ENCODE measurements around the gene TXNDC5.

The TXNDC5 gene

DNA sequence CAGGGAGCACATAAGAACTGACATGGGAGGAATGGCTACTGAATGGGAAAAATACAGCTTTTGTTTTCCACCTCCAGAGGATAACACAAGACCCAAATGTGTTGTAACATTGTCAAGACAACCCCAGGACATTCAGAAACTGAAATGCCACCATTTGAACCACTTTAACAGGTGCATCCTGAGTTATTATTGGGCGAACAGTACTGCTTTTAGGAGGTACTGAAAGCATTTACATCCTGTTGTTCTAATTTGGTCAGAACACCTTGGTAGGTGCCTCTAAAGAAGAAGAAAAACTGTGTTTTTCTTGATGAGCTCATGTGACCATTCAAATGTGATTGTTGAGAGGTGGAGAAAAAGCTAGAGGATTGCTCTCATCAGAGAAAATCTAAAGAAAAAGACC lies 6.4 kb upstream of the TXNDC5 start:
- DNase-seq (ENCODE audit: low read depth, low spot score), result no peak
- H3K4me3 ChIP-seq (ENCODE audit: low read length), result no peak overlapping the region

DNA sequence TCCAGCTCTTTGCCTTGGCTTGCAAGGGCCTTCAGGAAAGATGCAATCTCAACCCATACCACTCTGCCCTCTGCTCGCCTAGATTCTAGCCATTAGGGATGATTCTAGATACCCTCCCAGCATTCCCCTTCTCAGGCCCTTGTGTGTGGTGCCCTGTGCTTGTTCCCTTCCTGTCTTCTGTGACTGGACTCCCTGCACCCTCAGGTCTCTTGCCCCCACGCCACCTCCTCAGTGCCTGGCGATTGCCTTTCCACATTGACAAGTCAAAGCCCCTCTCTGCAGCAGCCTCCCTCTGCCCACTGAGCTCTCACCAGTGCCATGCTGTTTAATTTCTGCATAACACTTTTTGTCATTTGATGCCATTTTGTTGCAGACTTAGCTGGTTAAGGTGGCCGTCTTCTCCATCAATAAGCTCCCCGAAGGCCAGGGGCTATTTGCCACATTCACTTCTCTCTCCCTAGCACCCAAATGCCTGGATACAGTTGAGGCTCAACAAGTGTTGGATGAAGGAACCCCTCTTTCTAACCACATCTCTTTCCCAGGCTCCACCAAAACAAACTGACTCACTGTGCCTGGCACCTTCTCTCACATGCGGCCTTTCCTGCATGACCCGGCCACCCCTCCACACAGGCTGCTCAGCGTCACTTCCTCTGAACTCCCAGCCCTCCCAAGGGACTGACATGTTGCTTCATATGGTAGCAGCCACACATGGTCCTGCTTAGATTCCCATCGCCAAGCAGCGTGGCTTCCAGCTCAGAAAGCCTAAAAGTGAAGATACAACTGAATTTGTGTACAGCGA lies 4.6 kb upstream of the TXNDC5 start:
- DNase-seq (ENCODE audit: low read depth, low spot score), result no peak
- H3K4me3 ChIP-seq (ENCODE audit: low read length), result no peak overlapping the region

DNA sequence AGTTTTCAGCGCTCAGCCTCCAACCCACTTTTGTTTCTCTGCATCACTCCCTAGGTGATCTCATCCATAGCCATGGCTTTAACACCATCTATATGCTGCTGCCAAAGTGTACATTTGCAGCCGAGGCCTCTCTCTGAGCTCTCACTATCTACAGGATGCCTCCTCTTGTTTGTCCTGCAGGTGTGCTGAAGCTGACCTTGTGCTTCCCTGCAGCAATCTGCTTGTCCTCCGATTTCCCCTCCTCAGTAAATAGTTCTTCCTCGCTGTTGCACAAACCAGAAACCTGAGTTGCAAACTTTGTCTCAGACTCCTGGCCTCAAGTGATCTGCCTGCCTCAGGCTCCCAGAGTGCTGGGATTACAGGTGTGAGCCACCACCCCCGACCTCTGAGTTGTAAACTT lies 3.7 kb upstream of the TXNDC5 start:
- no peak overlapping the region for H3K4me3 ChIP-seq (ENCODE audit: low read length)

DNA sequence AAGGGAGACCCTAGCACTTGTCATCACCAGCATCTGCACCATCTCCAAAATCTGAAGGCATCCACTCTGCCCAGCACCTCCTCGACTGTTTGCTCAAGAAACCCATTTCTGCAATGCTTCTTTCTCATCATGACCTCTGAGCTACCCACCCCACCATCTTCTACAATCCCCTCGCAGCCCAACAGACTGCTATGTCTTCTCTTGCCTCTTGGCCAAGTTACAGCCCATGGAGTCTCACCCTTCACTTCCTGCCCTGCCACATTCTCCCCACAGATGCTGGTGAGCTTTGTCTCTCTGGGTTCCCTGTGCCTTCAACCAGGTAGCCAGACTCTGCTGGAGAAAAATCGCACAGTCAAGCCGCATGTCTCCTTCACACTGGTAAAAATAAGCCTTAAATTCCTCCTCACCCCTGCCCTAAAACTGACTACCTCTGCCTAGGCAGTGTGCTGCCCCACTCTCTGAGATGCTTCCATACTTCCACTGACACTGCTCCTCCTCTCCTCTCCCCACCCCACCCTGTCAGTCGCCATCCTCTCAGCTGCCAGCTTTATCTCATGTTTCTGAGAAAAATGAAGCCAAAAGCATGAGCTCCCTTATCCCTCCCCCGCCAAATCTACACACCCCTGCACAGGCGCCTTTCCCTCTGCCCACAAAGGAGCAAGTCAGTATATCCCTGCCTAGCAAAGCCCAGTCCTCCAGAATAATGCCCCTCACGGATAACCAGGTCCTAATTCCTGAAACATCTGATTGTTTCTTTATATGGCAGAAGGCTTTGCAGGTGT lies 2.3 kb upstream of the TXNDC5 start:
- no peak for DNase-seq (ENCODE audit: low read depth, low spot score)
- no peak overlapping the region for H3K4me3 ChIP-seq (ENCODE audit: low read length)

More for the DNA sequence above, 3.7 kb upstream of the TXNDC5 start:
- no peak for DNase-seq (ENCODE audit: low read depth, low spot score)

DNA sequence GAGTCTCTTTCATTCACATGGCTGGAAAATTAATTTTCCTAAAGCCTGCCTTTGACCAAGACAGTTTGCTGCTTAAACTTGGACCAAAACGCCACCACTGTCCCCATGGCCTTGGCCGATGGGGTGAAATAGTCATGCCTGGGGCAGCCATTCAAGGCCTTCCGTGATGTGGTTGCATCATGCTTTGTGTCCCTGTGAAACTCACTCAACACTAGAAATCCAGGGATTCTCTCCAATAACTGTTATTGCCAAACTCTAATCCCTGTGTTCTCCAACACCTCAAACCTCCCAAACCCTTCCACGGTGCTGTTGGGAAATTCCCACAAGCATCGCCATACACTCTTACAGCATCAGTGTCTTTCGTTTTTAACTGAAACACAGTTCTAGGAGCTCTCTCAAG lies 1.4 kb upstream of the TXNDC5 start:
- no peak for DNase-seq (ENCODE audit: low read depth, low spot score)
- H3K4me3 ChIP-seq (ENCODE audit: low read length), result no peak overlapping the region

DNA sequence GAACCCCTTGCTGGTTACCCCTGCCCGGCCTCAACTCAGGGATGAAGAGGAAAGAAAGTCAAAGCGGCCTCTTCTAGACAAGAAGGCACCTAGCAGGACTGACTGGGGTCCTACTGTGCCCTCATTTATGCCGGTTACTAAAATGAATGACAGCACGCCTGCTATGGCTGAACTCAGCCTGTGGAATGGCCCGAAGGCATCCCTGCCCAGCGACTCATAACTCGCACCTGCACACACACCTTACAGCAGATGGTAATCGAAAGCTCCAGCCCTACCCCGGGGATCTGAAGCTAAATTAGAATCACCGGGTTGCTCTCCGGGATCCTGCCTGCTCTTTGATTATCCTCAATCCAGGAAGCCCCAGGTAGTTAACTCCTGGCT lies 747 bp upstream of the TXNDC5 start:
- no peak for DNase-seq (ENCODE audit: low read depth, low spot score)
- peak overlapping the region; percentile 63 for H3K4me3 ChIP-seq (ENCODE audit: low read length)

DNA sequence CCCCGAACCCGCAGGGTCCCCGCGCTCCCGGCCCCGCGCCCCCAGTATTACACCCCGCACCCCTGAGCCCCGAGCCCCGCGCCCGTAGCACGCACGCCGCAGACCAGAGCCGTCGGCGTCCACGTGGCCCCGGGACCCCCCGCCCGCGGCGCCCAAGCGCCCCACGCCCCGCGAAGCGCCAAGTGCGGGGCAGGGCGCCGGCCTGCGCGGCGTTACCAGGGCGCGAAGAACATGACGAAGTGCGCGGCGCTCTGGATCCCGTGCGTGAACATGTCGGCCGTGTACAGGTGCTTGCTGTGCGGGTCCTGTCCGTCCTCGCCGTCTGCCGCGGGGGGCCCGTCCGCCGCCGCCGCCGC lies 312 bp downstream of the TXNDC5 start:
- peak overlapping the region; percentile 74 for H3K4me3 ChIP-seq (ENCODE audit: low read length)
- DNase-seq (ENCODE audit: low read depth, low spot score), result no peak

DNA sequence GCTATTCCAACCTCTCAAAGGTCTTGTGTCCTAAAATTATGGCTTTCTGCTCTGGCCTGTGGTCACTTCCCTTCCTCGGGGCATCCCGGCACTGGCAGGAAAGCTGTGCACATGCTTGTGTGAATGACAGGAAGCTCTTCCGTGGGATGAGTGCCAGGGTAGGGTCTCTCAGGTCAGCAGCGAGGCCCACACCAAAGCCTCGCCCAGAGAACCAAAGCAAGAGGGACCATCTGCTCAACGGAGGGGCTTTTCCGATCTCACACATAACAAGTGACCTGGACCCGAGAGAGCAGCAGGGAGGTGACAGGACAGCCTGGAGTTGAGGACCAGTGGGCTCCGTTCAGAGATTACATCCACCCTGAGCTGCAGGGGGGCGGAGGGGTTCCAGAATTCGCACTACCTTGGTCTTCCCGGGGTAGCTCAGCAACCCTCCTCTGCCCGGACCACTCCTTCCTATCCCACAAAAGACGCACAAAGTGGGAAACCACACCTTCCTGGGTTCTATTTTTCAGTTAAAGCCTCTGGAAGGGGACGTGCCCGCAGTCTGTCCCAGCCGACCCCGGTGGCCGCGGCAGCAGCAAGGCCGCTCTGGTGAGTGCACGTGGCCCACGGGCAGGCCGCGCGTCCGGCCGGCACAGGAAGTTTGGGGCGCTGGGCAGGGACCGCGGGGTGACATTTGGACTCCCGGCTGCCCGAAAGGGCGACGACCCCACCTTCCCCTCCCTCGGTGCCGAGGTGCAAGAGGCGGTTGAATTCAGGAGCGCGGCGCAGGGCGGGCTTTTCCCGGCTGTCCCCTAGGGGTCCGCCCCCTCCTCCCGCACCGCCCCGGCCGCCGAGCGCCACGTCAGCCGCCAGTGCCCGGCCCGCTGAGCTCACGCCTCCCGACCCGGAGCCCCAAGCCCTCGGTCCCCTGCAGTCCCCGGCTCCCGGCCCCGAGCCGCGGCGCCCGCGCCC lies 988 bp downstream of the TXNDC5 start:
- no peak for DNase-seq (ENCODE audit: low read depth, low spot score)
- peak overlapping the region; percentile 74 for H3K4me3 ChIP-seq (ENCODE audit: low read length)

DNA sequence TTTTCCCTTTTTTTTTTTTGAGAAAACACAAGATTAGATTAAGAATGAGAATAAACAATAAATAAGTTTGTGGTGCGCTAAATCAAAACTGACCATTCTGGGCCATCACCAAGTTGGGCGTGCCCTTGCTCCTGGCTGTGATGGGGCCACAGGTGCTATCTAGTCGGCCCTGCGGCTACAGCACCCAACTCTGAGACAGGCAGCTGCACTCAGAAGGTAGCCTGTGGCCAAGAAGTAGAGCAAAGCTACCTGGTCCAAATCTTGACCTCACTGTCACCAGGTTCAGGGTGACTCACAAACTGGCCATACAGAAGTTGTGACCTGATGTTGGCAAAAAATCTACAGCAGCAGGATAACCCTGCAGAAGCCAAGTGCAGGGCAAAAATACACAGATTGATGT lies 3.4 kb downstream of the TXNDC5 start:
- no peak overlapping the region for H3K4me3 ChIP-seq (ENCODE audit: low read length)

DNA sequence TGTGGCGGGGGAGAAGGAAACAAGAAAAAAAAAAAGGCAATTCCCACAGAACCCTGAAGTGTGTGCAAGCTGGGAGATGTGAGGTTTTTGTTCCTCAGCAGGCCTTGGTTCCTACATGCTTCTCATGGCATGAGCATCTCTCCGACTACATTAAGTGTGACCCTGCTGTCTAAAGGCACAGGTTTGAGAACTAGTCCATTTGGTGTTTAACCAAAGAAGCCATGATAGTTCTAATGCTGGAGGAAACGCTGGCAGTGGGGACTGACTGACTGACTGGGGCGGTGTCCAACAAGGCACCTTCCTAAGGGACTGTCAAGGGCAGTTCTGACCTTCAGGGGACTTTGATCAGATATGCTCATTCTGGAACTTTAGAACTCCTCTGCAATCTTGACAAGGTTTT lies 3.8 kb downstream of the TXNDC5 start:
- H3K4me3 ChIP-seq (ENCODE audit: low read length), result no peak overlapping the region
- no peak for DNase-seq (ENCODE audit: low read depth, low spot score)

More for the DNA sequence above, 3.4 kb downstream of the TXNDC5 start:
- DNase-seq (ENCODE audit: low read depth, low spot score), result no peak

DNA sequence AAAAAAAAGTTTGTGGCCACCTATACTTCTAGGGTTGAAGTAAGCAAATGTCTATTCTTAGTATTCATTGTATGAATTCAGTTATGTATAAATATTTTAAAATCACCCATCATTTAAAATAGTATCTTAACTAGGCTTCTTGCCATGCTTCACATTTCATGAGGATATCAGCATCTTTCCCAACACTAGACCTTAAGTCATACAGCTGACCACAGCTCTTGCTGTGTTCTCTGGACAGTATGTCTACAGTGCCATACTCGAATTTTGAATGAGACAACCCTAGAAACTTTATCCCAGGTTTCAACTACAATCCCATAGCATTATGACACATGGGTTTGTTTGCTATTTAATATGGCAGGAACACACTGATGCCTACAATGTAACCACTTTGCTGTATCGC lies 5.2 kb downstream of the TXNDC5 start:
- no peak overlapping the region for H3K4me3 ChIP-seq (ENCODE audit: low read length)
- DNase-seq (ENCODE audit: low read depth, low spot score), result no peak

DNA sequence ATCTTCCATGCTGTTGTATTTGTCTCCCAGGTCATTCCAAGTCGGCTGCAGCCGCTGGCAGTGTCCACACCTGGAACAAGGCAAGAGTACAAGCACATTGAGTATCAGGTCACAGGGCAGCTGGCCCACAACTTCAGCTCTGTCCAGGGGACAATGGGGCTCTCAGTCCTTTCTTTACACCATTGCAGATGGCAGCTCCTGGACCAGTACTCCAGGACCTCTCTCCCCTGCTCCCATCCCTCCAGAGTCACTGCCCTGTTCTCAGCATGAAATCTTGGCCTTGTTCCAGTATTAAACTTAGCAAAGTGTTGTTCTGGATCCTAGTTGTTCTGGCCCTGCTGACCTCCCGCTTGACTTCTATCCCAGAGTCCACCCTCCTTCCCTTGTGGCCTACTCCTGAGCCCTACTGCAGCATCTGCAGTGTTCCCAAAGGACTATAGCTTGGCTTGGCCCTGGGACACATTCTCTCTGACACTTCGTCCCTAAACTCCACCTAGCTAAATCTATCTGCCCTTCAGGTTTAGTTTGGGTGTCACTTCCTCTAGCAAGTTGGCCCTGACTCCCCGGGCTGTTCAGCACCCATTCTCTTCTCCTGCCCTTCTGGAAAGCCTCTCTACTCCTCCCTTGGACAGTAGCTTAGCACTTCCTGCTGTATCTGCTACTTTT lies 5.8 kb downstream of the TXNDC5 start:
- no peak for DNase-seq (ENCODE audit: low read depth, low spot score)
- no peak overlapping the region for H3K4me3 ChIP-seq (ENCODE audit: low read length)

DNA sequence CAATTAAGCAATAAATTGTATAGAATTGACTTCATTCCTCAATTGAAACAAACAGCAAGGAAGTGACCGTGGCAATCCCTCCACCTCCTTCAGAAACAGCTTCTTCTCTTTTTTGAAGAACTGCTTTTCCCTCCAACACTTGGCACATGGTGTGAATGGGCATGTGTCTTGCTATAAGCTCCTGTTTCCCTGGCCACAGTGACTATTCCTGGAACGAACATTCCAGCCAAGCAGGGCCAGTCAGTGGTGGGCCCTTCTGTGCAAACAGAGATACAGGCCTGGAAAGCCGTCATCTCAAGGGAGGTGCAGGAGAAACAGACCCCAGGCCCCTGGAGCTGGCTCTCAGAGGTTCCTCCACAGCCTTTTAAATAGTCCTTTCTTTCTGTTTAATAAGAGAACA lies 6.9 kb downstream of the TXNDC5 start:
- H3K4me3 ChIP-seq (ENCODE audit: low read length), result no peak overlapping the region
- no peak for DNase-seq (ENCODE audit: low read depth, low spot score)

DNA sequence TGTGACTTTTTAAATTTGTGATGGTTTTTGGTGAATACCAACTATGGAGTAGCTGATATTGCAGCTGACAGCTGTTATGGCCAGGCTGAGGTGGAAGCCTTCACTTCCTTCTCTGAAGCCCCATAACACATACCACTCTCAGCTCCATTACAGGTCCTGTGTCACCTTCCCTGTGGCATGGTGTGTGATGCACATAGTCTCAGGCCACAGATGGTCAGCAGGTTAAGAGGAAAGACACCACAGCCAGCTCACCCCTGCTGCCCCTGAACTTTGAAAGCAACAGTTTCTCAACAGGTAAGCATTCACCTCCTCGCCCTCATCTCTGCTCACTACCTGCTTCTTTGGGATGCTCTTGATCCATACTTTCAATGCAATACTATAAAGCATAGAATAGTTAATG lies 7.7 kb downstream of the TXNDC5 start:
- DNase-seq (ENCODE audit: low read depth, low spot score), result no peak
- H3K4me3 ChIP-seq (ENCODE audit: low read length), result no peak overlapping the region

DNA sequence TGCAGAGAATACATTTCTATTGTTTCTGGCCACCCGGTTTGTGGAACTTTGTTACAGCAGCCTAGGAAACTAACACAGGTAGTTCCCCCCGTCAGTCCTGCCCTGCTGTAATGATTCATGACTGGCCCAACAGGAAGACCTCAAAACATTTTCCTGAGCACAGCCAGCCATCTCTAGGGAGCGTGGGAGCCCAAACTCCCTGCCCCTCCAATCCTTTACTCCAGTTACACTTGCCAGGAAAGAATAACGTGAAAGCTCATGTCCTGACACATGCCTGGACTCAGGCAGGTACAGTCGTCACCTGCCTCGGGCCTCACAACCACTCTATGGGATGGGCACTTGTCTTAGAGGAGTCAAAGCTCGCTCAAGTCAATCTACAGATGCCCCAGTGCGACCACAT lies 8.4 kb downstream of the TXNDC5 start:
- no peak for DNase-seq (ENCODE audit: low read depth, low spot score)
- H3K4me3 ChIP-seq (ENCODE audit: low read length), result no peak overlapping the region

DNA sequence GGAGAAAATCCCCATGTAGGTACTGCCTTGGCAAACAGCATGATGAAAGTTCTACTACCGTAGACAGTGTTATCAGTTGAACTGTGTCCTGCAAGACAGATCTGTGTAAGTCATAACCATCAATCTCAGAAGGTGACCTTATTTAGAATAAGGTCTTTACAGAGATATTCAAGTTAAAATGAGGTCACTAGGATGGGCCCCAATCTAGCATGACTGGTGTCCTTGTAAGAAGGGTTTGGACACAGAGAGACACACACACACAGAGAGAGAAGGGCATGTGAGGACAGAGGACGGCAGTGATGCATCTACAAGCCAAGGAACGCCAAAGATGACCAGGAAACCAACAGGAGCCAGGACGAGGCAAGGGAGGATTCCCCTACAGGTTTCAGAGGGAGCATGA lies 8.8 kb downstream of the TXNDC5 start:
- H3K4me3 ChIP-seq (ENCODE audit: low read length), result no peak overlapping the region
- no peak for DNase-seq (ENCODE audit: low read depth, low spot score)

DNA sequence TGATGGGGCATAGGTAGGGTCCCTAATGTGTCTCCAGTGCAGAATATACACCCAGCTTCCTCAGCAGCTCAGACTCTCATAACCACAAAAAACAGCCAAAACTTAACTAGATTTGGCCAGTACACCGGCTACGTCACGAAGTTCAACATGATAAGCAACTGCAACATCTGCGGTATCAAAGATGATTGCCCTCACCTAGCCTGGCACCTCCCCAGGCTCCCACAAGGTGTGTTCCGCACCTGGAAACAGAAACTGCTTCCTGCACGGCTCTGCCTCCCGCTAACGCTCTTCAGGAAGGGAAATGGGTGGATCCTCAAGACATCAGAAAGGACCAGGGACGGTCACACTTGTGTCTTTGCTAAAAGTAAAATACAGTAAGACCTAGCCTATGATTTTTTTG lies 9.5 kb downstream of the TXNDC5 start:
- no peak overlapping the region for H3K4me3 ChIP-seq (ENCODE audit: low read length)
- no peak for DNase-seq (ENCODE audit: low read depth, low spot score)

DNA sequence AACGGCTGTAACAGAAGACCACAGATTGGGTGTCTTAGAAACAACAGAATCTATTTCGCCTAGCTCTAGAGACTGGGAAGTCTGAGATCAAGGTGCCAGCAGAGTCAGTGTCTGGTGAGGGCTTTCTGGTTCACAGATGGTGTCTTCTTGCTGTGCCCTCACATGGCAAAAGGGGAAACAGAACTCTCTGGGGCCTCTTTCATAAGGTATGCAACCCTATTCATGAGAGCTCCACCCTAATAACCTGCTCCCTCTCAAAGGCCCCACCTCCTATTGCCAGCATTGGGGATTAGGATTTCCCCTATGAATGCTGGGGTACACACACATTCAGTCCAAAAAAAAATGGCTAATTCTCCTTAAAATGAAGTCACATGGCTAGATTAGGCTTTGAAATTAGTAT lies 10.0 kb downstream of the TXNDC5 start:
- no peak overlapping the region for H3K4me3 ChIP-seq (ENCODE audit: low read length)
- DNase-seq (ENCODE audit: low read depth, low spot score), result no peak

DNA sequence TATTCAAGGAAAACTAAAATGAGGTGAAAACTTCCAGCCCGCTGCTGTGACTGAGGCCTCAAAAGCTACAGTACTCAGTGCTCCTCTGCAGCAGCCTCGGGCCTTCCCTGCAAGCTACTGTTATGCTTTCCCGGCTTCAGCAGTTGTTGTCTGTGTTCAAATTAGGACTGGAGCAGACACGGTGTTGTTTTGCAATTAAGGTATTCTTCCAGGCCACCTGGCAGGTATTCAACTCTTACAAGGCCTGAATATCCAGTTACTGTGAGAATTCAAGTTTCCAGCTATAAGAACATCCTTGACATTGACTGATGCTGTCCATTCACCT lies 10.7 kb downstream of the TXNDC5 start:
- H3K4me3 ChIP-seq (ENCODE audit: low read length), result no peak overlapping the region
- DNase-seq (ENCODE audit: low read depth, low spot score), result no peak
